ENCODE measurements around the gene KLHDC10.
"Not testable (repeated sequence)": the region's sequence is repeated elsewhere in the genome, so short reads cannot be mapped to it uniquely, and the experiment has no call there.

Gene KLHDC10

GRCh38 chr7:130180571-130181262, 110.4 kb downstream of the KLHDC10 start:
- Histone ChIP-seq H3K27me3 (ENCODE audit: control insufficient read depth, insufficient read depth, low read length) (no peaks in the 10 kb centered on the region), H3K4me2 (ENCODE audit: low read length) (no peak overlapping the region), H2AFZ (no peak overlapping the region), H3K4me1 (no peaks in the 10 kb centered on the region), H3K4me3 (ENCODE audit: low read depth, low read length) (no peak overlapping the region), H3K9me3 (ENCODE audit: control insufficient read depth, low read length) (no peaks in the 10 kb centered on the region), H3K9ac (no peak overlapping the region), H3K79me2 (no peaks in the 10 kb centered on the region), H3K36me3 (ENCODE audit: control insufficient read depth, insufficient read depth, low read length) (no peaks in the 10 kb centered on the region), H3K27ac (no peak overlapping the region)
- no peak for TF ChIP-seq CTCF (IDR thresholded peaks at IDR 0.05)

GRCh38 chr7:130181263-130181605, 110.9 kb downstream of the KLHDC10 start:
- Histone ChIP-seq H3K9ac (no peak overlapping the region), H2AFZ (no peak overlapping the region), H3K4me1 (no peaks in the 10 kb centered on the region), H3K9me3 (ENCODE audit: control insufficient read depth, low read length) (no peaks in the 10 kb centered on the region), H3K27ac (no peak overlapping the region), H3K4me2 (ENCODE audit: low read length) (no peak overlapping the region), H3K4me3 (ENCODE audit: low read depth, low read length) (no peak overlapping the region), H3K79me2 (no peaks in the 10 kb centered on the region), H3K27me3 (ENCODE audit: control insufficient read depth, insufficient read depth, low read length) (no peaks in the 10 kb centered on the region), H3K36me3 (ENCODE audit: control insufficient read depth, insufficient read depth, low read length) (no peaks in the 10 kb centered on the region)
- no peak for TF ChIP-seq CTCF (IDR thresholded peaks at IDR 0.05)

GRCh38 chr7:130182990-130183389, 112.7 kb downstream of the KLHDC10 start:
- H3K79me2 ChIP-seq = peaks cover 2% of the 10 kb centered on the region
- no peaks in the 10 kb centered on the region for H3K36me3 ChIP-seq (ENCODE audit: control insufficient read depth, insufficient read depth, low read length)
- no peak overlapping the region for H3K9ac ChIP-seq
- no peaks in the 10 kb centered on the region for H3K27me3 ChIP-seq (ENCODE audit: control insufficient read depth, insufficient read depth, low read length)
- no peak overlapping the region for H3K4me3 ChIP-seq (ENCODE audit: low read depth, low read length)
- H3K4me2 ChIP-seq (ENCODE audit: low read length) = no peak overlapping the region
- TF ChIP-seq CTCF (IDR thresholded peaks at IDR 0.05) = no peak
- no peaks in the 10 kb centered on the region for H3K9me3 ChIP-seq (ENCODE audit: control insufficient read depth, low read length)
- no peaks in the 10 kb centered on the region for H3K4me1 ChIP-seq
- H2AFZ ChIP-seq = no peak overlapping the region
- no peak overlapping the region for H3K27ac ChIP-seq

GRCh38 chr7:130184349-130184748, 114.0 kb downstream of the KLHDC10 start:
- not testable (repeated sequence) for H3K4me3 ChIP-seq (ENCODE audit: low read depth, low read length); H3K27ac ChIP-seq; H3K27me3 ChIP-seq (ENCODE audit: control insufficient read depth, insufficient read depth, low read length); H3K4me1 ChIP-seq; H3K79me2 ChIP-seq; H2AFZ ChIP-seq; H3K4me2 ChIP-seq (ENCODE audit: low read length); H3K9me3 ChIP-seq (ENCODE audit: control insufficient read depth, low read length); H3K36me3 ChIP-seq (ENCODE audit: control insufficient read depth, insufficient read depth, low read length); H3K9ac ChIP-seq
